LoVo (cell line): ENCODE measurements around the gene TEX53.

Experiments
- DNase-seq: peaks from one replicate; pipeline ENCODE4 v3.0.0-alpha.2; 2016; ENCODE audit warnings: low spot score

TEX53 gene

GRCh38 chr9:114638404-114638803 lies 19.2 kb downstream of the TEX53 start:
- DNase-seq: no peak

- no peak for DNase-seq
These were observed 23.2 kb downstream of the TEX53 start for GRCh38 chr9:114634387-114634786.

- DNase-seq: no peak
These were observed 24.0 kb downstream of the TEX53 start for GRCh38 chr9:114633438-114634089.

GRCh38 chr9:114631166-114631565 lies 26.4 kb downstream of the TEX53 start:
- DNase-seq: no peak

GRCh38 chr9:114629563-114630090 lies 28.0 kb downstream of the TEX53 start:
- no peak for DNase-seq

- no peak for DNase-seq
These were observed 30.1 kb downstream of the TEX53 start for GRCh38 chr9:114627553-114627952.

GRCh38 chr9:114626415-114627020 lies 31.1 kb downstream of the TEX53 start:
- DNase-seq: no peak

GRCh38 chr9:114624677-114625076 lies 32.9 kb downstream of the TEX53 start:
- no peak for DNase-seq

GRCh38 chr9:114621975-114622609 lies 35.5 kb downstream of the TEX53 start:
- no peak for DNase-seq

GRCh38 chr9:114621561-114621960 lies 36.0 kb downstream of the TEX53 start:
- DNase-seq: no peak

GRCh38 chr9:114619191-114619761 lies 38.3 kb downstream of the TEX53 start:
- no peak for DNase-seq

- DNase-seq: no peak
These were observed 40.7 kb downstream of the TEX53 start for GRCh38 chr9:114616684-114617520.

- no peak for DNase-seq
These were observed 43.2 kb downstream of the TEX53 start for GRCh38 chr9:114614373-114614772.

GRCh38 chr9:114613919-114614318 lies 43.7 kb downstream of the TEX53 start:
- DNase-seq: no peak

GRCh38 chr9:114613087-114613486 lies 44.5 kb downstream of the TEX53 start:
- DNase-seq: no peak

GRCh38 chr9:114612272-114612923 lies 45.2 kb downstream of the TEX53 start:
- DNase-seq: no peak

- peak; percentile 59 for DNase-seq
These were observed 45.9 kb downstream of the TEX53 start for GRCh38 chr9:114611516-114612271.

- DNase-seq: no peak
These were observed 49.1 kb downstream of the TEX53 start for GRCh38 chr9:114608525-114608796.

- DNase-seq: no peak
These were observed 49.7 kb downstream of the TEX53 start for GRCh38 chr9:114607671-114608524.

- no peak for DNase-seq
These were observed 50.9 kb downstream of the TEX53 start for GRCh38 chr9:114606597-114607207.
